ENCODE data around the gene CEP19.

The CEP19 gene

DNA sequence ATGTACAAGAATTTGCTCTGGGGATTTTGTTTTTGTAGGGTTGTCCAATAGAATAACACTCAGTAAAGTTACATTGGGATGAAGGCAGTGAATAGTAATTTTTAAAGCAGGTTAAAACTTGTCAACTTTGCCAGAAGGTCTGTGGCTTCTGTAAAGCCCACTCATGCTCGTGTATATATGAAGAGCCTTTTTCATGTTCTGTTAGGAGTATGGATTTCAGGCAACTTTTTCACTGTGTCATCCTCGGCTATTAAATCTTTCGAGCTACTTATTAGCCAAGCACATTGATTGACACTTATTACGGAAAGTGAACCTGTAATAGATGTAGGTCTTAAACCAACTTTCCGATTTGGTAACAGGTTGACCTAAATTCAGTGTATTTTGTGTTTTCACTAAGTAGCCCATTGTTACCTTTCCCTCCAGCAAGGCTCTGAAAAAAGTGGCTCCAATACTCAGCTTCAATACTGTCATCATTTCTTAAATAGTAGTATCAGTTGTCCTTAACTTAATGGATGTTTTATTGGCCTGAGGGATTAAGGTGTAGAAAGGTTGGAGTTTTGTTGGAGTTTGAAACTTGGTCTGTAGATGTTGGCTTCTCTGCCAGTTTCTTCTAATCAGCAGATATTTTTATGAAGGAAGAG, 29.3 kb upstream of the CEP19 start:
- no peak for DNase-seq (ENCODE audit: low spot score)
- in situ Hi-C loops (cut with MboI; ENCODE audit: low pct_unique_long_range_greater_than_20kb, low sequenced_read_pairs, unreplicated experiment), result no loop called here
- no peak for TF ChIP-seq CTCF (IDR thresholded peaks at IDR 0.05; ENCODE audit: extremely low read depth, insufficient read depth, missing control alignments)

GRCh38 chr3:196740481-196741248, 28.6 kb upstream of the CEP19 start:
- in situ Hi-C loops (cut with MboI; ENCODE audit: low pct_unique_long_range_greater_than_20kb, low sequenced_read_pairs, unreplicated experiment), result no loop called here

GRCh38 chr3:196739671-196740480, 27.8 kb upstream of the CEP19 start, which contains the start of gene PAK2:
Gene PAK2 (plus strand): TSS chr3:196739857. CDS start chr3:196782647, 42,790 bp downstream.
- in situ Hi-C loops (cut with MboI; ENCODE audit: low pct_unique_long_range_greater_than_20kb, low sequenced_read_pairs, unreplicated experiment), result no loop called here
- no peak for TF ChIP-seq CTCF (IDR thresholded peaks at IDR 0.05; ENCODE audit: extremely low read depth, insufficient read depth, missing control alignments)
- peak; percentile 93 for DNase-seq (ENCODE audit: low spot score)

More at GRCh38 chr3:196740481-196741248, 28.6 kb upstream of the CEP19 start:
- no peak for DNase-seq (ENCODE audit: low spot score)
- no peak for TF ChIP-seq CTCF (IDR thresholded peaks at IDR 0.05; ENCODE audit: extremely low read depth, insufficient read depth, missing control alignments)

GRCh38 chr3:196737655-196738054, 25.6 kb upstream of the CEP19 start:
- no peak for TF ChIP-seq CTCF (IDR thresholded peaks at IDR 0.05; ENCODE audit: extremely low read depth, insufficient read depth, missing control alignments)

GRCh38 chr3:196736670-196737374, 24.8 kb upstream of the CEP19 start:
- no peak for DNase-seq (ENCODE audit: low spot score)
- no peak for TF ChIP-seq CTCF (IDR thresholded peaks at IDR 0.05; ENCODE audit: extremely low read depth, insufficient read depth, missing control alignments)
- in situ Hi-C loops (cut with MboI; ENCODE audit: low pct_unique_long_range_greater_than_20kb, low sequenced_read_pairs, unreplicated experiment), result no loop called here

More at GRCh38 chr3:196737655-196738054, 25.6 kb upstream of the CEP19 start:
- in situ Hi-C loops (cut with MboI; ENCODE audit: low pct_unique_long_range_greater_than_20kb, low sequenced_read_pairs, unreplicated experiment), result no loop called here
- no peak for DNase-seq (ENCODE audit: low spot score)

DNA sequence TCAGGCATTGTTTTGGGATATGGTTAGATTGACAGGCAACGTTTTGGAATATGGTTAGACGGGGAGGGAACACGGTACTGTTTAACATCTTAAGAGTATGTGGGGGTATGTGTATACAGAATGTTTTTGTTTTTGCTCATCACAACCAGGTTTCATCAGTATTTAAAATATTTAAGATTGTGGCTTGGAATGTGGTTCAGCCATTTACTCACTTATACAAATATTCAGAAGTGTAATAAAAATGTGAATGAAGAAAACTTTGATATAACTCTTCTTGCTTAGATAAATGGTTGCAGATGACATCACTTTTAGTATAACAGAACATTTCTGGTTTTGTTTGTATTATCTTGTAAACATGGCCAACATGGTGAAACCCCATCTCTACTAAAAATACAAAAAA, 23.7 kb upstream of the CEP19 start:
- TF ChIP-seq CTCF (IDR thresholded peaks at IDR 0.05; ENCODE audit: extremely low read depth, insufficient read depth, missing control alignments), result no peak
- no peak for DNase-seq (ENCODE audit: low spot score)
- in situ Hi-C loops (cut with MboI; ENCODE audit: low pct_unique_long_range_greater_than_20kb, low sequenced_read_pairs, unreplicated experiment), result no loop called here

Data from GM13977 (cell line).